ENCODE data around the gene FOXS1. TPM values are rescaled to one million over a fixed set of nuclear protein-coding genes. Genes with fewer than 3 reads are reported as not detected.

FOXS1 gene
- total RNA-seq, 1 experiment from 2014 or later: 0.22 TPM

GRCh38 chr20:31881945-31882344 is 36.5 kb upstream of the FOXS1 start:
- H2AFZ ChIP-seq (ENCODE audit: low read length): no peak overlapping the region
- no peaks in the 10 kb centered on the region for H3K9me3 ChIP-seq (ENCODE audit: control insufficient read depth, low read depth, low read length)
- H4K91ac ChIP-seq (ENCODE audit: insufficient read length, low read depth, low read length): no peak overlapping the region
- no peaks in the 10 kb centered on the region for H3K36me3 Mint-ChIP-seq (ENCODE audit: insufficient read depth in 1 of 3, low read depth in 3 of 3)
- no peak overlapping the region for H2AK5ac ChIP-seq (ENCODE audit: insufficient read length, low read length)
- no peak overlapping the region for H2BK15ac ChIP-seq (ENCODE audit: low read depth, low read length)
- no peak overlapping the region for H3K4me3 Mint-ChIP-seq
- H3K4ac ChIP-seq (ENCODE audit: low read depth, low read length): no peak overlapping the region
- H4K20me1 ChIP-seq (ENCODE audit: control insufficient read depth, insufficient read depth, insufficient read length): no peaks in the 10 kb centered on the region
- H2BK120ac ChIP-seq (ENCODE audit: low read depth, low read length, poor library complexity, severe bottlenecking): no peak overlapping the region
- peaks cover 3% of the 10 kb centered on the region for H3K23me2 ChIP-seq (ENCODE audit: insufficient read length, low read depth, low read length, poor library complexity, severe bottlenecking)
- H3K27ac Mint-ChIP-seq: no peak overlapping the region
- H3K56ac ChIP-seq (ENCODE audit: insufficient read length, low read depth, low read length): no peak overlapping the region
- no peak overlapping the region for H2BK20ac ChIP-seq (ENCODE audit: low read depth, low read length, poor library complexity, severe bottlenecking)
- H3K27me3 Mint-ChIP-seq (ENCODE audit: low read depth): peaks cover 35% of the 10 kb centered on the region
- no peak for TF ChIP-seq CTCF (conservative IDR thresholded peaks at IDR 0.05)
- H3K4me1 Mint-ChIP-seq: peaks cover 11 to 13% of the 10 kb centered on the region in 2 experiments
- no CpG with 5 or more reads among the region's 5 CpGs for WGBS (ENCODE audit: extremely low coverage, insufficient read length, low lambda C conversion rate)
- no peak overlapping the region for H3K14ac ChIP-seq (ENCODE audit: insufficient read depth, low read length)
- no peak for DNase-seq
- H3K27ac ChIP-seq (ENCODE audit: insufficient read length, low read depth, low read length): no peak overlapping the region
- H3K9me3 Mint-ChIP-seq: no peaks in the 10 kb centered on the region
- H3K23ac ChIP-seq (ENCODE audit: insufficient read length, low read depth, low read length): no peak overlapping the region
- H3K79me2 ChIP-seq (ENCODE audit: insufficient read depth, low read length): no peaks in the 10 kb centered on the region
- H3K27me3 ChIP-seq (ENCODE audit: insufficient read depth, low read length): no peaks in the 10 kb centered on the region
- no peak overlapping the region for H3T11ph ChIP-seq (ENCODE audit: low read length)
- H2BK5ac ChIP-seq (ENCODE audit: insufficient read length, low read length): no peak overlapping the region
- no peak overlapping the region for H3K4me2 ChIP-seq (ENCODE audit: insufficient read depth, insufficient read length, low read length)
- no peak overlapping the region for H3K9ac ChIP-seq (ENCODE audit: extremely low read depth, insufficient read length, low read length)
- H2BK12ac ChIP-seq (ENCODE audit: insufficient read length, low read depth, low read length): no peak overlapping the region
- no peak overlapping the region for H3K18ac ChIP-seq (ENCODE audit: insufficient read length, low read depth, low read length)
- no peak overlapping the region for H4K5ac ChIP-seq (ENCODE audit: insufficient read length, low read depth, low read length)
- no peak overlapping the region for H4K8ac ChIP-seq (replicated peaks; ENCODE audit: insufficient read length, low read depth, low read length)
- no peaks in the 10 kb centered on the region for H3K4me1 ChIP-seq (ENCODE audit: insufficient read depth, low read length)
- no peaks in the 10 kb centered on the region for H3K79me1 ChIP-seq (ENCODE audit: insufficient read depth, low read depth, low read length, poor library complexity, severe bottlenecking)
